ENCODE data around the gene KRTAP5-3.

KRTAP5-3 gene

GRCh38 chr11:1642288-1643145, 34.3 kb upstream of the KRTAP5-3 start:
- no peak for FAIRE-seq
- no peak for DNase-seq (ENCODE audit: insufficient read length, low spot score)
- TF ChIP-seq, protein P1, sequence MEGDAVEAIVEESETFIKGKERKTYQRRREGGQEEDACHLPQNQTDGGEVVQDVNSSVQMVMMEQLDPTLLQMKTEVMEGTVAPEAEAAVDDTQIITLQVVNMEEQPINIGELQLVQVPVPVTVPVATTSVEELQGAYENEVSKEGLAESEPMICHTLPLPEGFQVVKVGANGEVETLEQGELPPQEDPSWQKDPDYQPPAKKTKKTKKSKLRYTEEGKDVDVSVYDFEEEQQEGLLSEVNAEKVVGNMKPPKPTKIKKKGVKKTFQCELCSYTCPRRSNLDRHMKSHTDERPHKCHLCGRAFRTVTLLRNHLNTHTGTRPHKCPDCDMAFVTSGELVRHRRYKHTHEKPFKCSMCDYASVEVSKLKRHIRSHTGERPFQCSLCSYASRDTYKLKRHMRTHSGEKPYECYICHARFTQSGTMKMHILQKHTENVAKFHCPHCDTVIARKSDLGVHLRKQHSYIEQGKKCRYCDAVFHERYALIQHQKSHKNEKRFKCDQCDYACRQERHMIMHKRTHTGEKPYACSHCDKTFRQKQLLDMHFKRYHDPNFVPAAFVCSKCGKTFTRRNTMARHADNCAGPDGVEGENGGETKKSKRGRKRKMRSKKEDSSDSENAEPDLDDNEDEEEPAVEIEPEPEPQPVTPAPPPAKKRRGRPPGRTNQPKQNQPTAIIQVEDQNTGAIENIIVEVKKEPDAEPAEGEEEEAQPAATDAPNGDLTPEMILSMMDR (IDR thresholded peaks at IDR 0.05; ENCODE audit: insufficient read depth, missing control alignments), result no peak

- TF ChIP-seq, protein P1 (IDR thresholded peaks at IDR 0.05; ENCODE audit: insufficient read depth, missing control alignments), result no peak
- no peak for DNase-seq (ENCODE audit: insufficient read length, low spot score)
- no peak for FAIRE-seq
Measured at GRCh38 chr11:1641096-1641495, 32.8 kb upstream of the KRTAP5-3 start.

GRCh38 chr11:1640076-1640946, 32.0 kb upstream of the KRTAP5-3 start:
- DNase-seq (ENCODE audit: insufficient read length, low spot score) (peak; percentile 31), FAIRE-seq (no peak)
- TF ChIP-seq, protein P1 (IDR thresholded peaks at IDR 0.05; ENCODE audit: insufficient read depth, missing control alignments), result peak; percentile 59

DNA sequence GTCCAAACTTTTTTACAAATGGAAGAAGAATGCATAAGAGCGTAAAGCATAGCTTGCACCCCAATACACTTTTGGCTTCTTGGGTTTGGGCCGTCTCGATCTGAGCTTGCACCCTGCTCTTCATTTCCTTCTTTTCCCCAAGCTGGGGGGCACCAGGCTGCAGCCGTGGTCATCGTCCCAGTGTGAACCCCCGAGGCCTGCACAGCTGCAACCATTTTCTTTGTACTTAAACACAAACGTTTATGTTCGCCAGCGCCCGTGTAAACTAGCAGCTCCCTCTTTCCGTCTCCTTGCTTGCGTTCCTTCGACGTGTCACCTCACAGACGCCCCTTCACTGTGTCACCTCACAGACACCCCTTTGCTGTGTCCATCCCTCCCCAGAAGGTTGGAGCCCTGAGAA, 31.4 kb upstream of the KRTAP5-3 start:
- DNase-seq (ENCODE audit: insufficient read length, low spot score), result no peak
- TF ChIP-seq, protein P1 (IDR thresholded peaks at IDR 0.05; ENCODE audit: insufficient read depth, missing control alignments), result no peak
- FAIRE-seq, result no peak

DNA sequence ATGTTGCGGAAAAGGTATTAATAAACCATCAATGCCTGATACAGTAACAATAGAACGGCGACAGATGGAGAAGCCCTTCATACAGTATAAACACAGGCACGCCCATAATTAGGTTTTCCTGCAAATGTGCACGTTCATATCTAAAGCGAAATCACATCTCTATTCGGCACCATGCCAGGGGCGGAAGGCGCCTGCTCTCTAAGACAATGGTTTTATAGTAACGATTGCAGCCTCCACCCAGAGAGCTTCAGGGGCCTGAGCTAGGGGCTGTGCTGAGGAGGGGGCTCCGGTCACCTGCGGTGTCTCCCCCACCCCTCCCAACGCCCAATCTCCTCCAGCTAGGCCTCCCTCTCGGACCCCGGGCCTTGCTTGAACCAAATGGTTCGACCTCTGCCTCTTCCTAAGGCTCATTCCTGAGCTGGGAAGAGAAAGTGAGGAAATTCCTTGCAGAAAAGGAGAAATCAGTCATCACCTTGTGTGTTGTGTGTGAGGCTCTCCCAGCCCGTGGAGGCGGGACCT, 30.9 kb upstream of the KRTAP5-3 start:
- no peak for DNase-seq (ENCODE audit: insufficient read length, low spot score)
- TF ChIP-seq, protein P1 (IDR thresholded peaks at IDR 0.05; ENCODE audit: insufficient read depth, missing control alignments), result no peak
- FAIRE-seq, result no peak

- TF ChIP-seq, protein P1 (IDR thresholded peaks at IDR 0.05; ENCODE audit: insufficient read depth, missing control alignments), result no peak
- no peak for DNase-seq (ENCODE audit: insufficient read length, low spot score)
- no peak for FAIRE-seq
Measured at GRCh38 chr11:1638344-1638743, 30.1 kb upstream of the KRTAP5-3 start.

Measured in D721Med (cell line).